ENCODE measurements around the gene CYP4F3.
"Not testable (repeated sequence)": the region's sequence is repeated elsewhere in the genome, so short reads cannot be mapped to it uniquely, and the experiment has no call there.

The CYP4F3 gene

DNA sequence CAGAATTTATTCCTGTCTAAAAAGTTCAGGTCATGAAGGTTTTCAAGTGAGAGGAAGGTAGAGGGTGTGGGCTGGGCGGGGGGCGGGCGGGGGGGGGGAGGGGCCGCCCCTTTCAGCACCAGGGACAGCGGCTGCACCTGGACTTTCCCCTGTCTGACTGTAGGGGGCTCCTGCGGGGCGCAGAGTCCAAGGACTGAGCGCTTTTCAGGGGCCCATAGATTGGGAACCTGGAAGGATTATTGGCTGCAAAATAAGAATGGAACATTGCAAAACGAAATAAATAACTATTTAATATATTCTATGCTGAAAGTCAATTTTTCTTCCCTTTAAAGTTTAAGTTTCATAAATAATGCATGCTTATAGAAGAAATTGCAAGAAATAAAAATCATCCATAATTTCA is 8.9 kb upstream of the CYP4F3 start:
- no peak for DNase-seq

DNA sequence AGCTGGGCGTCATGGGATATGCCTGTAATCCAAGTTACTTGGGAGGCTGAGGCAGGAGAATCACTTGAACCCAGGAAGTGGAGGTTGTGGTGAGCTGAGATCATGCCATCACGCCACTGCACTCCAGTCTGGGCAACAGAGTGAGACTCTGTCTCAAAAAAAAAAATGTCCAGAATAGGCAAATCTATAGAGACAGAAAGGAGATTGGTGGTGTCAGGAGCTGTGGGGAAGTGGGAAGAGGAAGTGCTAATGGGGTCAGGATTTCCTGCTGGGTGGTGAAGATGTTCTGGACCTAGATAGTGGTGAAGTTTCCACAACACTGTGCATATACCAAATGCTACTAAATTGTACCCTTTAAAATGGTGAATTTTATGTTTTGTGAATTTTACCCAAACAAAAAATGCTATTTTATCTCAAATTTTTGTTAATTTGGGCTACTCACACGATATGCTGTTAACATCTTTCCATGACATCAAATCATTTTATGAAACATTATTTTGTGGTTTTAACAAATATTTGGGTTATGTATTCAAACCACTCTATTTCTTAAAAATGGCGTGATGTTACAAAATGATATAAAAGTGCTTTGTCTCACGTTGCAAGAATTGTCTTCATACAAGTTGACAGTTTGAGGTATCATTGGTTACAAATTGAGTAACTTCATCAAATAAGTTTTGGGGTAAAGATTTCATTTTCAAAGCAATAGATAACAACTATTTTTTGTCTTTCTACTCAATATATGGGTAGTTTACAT is 7.4 kb upstream of the CYP4F3 start:
- DNase-seq: no peak

GRCh38 chr19:15634105-15634504 is 6.6 kb upstream of the CYP4F3 start:
- DNase-seq: no peak

DNA sequence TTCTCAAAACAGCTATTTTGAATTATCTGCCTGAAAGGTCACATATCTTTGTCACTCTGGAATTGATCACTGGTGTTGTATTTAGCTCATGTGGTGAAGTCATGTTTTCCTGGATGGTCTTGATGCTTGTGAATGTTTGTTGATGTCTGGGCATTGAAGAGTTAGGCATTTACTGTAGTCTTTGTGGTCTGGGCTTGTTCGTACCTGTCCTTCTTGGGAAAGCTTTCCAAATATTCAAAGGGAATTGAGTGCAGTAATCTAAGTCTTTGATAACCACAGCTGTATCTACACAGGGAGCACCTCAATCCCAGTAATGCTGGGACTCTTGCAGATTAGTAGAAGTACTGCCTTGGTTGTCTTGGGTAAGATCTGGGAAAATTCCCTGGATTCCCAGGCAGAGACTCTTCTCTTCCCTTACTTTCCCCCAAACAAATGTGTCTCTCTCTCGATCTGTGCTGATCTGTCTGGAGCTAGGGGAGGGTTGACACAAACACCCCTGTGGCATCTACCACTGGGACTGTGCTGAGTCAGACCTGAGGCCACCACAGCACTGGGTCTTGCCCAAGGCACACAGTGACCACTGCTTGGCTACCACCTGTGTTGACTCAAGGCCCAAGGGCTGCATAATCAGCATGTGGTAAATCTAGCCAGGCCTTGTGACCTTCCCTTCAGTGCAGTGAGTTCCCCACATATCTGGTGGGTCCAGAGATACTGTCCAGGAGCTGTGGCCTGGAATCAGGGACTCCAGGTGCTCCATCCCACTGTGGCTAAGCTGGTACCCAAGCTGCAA is 5.5 kb upstream of the CYP4F3 start:
- DNase-seq: no peak

- peak; percentile 12 to 25 for DNase-seq
These were observed 4.7 kb upstream of the CYP4F3 start for GRCh38 chr19:15636026-15636425.

GRCh38 chr19:15639596-15639995 is 1.1 kb upstream of the CYP4F3 start:
- DNase-seq: no peak

GRCh38 chr19:15640904-15641597 is 354 bp downstream of the CYP4F3 start:
- no peak for DNase-seq

DNA sequence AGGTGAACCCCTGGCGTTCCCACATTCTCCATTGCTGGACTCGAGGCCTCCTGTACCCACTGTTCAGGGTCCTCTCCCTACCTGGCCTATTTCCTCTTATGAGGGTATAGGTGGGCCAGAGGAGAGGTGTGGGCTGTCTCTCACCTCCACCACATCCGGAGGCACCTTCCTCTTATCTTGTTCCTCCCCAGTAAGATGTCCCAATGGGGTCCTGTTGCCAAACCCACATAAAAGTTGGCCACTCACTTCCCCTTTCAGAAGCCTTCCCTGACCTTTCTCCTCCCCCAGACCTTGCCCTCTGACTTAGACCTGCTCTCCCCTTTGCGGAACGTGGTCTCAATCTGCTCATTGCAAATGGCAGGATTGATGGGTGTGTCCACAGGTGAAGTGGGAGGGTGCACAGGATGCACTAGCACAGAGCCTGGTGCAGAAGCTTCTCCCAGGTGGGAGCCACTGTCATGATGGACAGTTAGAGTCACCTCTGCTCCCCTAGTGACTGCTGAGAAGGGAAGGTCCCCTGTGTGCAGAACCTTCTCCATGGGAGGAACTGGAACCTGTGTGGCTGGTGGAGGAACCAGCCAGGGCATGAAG is 1.3 kb downstream of the CYP4F3 start:
- DNase-seq: no peak

- no peak for DNase-seq
These were observed 2.1 kb downstream of the CYP4F3 start for GRCh38 chr19:15642807-15643206.

- no peak for DNase-seq
These were observed 2.7 kb downstream of the CYP4F3 start for GRCh38 chr19:15643387-15643786.

DNA sequence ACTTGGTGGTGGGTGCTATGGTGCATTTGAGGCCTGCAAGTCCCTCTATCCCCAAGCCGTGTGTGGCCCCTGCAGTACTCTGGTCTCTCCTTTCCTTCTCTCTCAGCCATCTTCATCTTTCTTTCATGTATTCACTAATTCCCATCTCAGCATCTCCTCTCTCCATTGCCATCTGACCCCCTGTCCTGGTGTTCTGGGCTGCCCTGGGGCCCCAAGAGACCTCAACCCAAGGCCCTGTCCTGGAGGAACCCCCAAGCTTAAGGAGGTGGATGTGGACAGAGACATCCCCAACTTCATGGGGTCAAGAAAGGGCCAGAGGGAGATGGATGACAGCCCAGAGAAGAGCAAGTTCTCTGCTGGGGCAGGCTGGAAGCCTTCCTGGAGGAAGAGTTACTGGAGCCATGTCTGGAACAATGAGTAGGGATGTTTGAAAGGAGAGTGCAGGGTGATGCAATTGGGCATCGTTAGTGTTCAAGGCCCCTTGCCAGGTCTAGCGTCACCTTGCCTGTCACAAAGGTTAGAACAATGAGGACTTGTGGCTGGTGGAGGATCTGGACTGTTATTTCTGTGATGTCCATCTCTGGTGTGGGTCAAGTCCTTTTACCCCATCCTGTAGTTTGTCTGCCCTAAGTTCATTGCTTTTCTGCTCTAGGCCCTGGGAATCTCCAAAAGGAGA is 3.5 kb downstream of the CYP4F3 start:
- no peak for DNase-seq

DNA sequence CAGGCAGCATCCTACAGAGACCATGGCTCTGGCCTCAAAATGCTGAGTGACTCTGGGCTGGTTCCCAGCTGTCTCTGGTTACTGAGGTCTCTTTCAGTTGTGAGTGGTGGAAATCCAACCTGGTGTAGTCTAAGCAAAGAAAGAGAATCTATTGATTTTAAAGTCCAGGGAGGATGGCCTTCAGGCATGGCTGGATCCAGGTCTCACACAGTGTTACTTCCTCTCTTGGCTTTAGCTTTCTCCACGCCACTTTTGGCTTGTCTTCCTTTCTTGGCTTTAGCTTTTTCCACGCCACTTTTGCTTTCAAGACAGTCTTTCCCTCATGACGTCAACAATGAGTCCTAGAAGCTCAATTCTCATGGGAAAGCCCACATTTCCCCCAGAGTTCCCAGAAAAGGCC is 4.1 kb downstream of the CYP4F3 start:
- no peak for DNase-seq

- no peak for DNase-seq
These were observed 8.8 kb downstream of the CYP4F3 start for GRCh38 chr19:15649526-15649925.

DNA sequence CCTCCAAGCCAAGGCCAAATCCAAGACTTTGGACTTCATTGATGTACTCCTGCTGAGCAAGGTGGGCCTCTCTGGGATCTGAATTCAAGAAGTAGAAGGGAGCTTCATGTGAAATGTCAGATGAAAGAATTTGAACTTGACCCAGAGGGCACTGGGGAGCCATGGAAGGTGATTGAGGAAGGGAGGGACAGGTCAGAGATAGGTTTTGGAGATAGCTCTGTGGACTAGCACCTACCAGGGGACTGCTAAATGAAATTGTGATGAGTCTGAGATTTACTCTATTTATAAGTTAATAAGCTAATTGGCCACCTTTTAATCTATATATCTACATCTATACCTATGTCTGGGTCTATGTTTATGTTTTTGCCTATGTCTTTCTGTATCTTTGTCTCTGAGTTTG is 9.4 kb downstream of the CYP4F3 start:
- DNase-seq: not testable (repeated sequence)

DNA sequence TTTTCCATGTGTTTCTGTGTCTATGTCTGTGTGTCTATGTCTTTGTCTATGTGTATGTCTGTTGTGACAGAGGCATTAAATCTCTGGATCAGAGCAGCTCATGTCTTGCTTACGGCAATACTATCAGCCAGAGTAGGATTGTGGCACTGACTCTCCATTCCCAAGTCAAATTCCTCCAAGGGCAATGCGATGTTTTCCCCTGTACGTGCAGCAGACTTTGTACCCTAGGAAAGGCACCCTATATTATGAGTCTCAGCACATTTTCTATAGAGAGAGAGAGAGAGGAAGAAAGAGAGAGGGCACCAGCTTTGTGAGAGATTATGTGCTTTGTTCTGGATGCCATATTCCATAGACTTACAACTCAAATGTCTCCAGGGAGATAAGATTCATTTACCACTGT is 11.1 kb downstream of the CYP4F3 start:
- DNase-seq: no peak

DNA sequence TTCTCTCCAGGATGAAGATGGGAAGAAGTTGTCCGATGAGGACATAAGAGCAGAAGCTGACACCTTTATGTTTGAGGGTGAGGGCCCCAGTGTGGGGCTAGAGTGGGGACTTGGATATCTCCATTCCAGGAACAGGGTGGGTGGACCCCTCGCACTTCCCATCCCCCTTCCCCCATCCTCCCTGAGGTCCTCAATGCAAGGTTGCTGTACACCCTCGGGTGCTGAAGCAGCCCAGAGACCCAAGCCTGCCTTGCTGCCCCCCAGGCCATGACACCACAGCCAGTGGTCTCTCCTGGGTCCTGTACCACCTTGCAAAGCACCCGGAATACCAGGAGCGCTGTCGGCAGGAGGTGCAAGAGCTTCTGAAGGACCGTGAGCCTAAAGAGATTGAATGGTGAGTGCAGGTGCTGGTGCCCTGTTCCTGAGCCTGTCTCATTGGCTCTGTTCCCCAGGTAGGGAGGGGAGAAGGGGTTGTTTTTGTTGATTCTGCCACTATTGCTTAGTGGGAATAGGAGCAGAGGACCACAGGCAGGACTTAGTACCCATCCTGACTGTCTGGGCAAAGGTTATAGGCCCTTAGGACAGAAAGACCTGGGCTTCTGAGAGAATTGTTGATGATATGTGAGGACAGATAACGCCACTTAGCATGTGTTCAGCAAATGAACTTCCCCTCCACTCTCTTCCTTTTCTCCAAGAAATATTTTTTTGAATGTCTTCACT is 12.0 kb downstream of the CYP4F3 start:
- DNase-seq: no peak

GRCh38 chr19:15656467-15656866 is 15.8 kb downstream of the CYP4F3 start:
- no peak for DNase-seq

DNA sequence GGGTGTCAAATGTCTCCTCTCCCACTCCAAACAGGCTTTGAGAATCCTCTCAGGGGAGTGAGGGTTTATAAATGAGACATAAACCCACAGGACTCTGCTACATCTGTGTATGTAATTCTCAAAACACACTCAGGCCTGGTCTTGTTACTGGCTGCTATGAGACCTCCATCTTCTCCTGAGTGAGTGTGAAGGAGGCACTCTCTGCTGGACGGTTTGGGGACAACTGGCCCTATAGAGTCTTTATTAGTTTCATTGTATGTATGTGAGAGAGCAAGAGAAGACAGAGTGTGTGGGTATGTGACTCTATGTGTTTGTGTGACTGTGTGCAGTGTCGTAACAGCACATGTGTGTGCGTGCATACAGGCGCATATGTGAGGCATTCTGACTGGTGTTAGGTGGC is 22.6 kb downstream of the CYP4F3 start:
- DNase-seq: no peak

DNA sequence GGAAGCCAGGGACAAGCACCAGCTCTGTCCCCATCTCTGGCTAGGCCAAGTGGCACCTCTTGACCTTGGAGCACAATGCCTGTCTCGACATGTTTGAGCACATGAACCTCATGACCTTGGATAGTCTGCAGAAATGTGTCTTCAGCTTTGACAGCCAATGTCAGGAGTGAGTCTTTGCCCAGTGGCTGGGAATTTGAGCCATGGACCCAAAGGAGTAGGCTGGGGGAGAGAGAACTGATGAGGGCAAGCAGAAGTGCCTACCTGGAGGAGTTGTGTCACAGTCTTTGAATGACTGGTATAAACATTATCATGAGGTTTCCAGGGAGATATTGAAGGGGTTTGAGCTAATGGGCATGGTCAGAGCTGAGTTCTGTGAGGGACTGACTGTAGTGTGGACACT is 25.5 kb downstream of the CYP4F3 start:
- DNase-seq: no peak

DNA sequence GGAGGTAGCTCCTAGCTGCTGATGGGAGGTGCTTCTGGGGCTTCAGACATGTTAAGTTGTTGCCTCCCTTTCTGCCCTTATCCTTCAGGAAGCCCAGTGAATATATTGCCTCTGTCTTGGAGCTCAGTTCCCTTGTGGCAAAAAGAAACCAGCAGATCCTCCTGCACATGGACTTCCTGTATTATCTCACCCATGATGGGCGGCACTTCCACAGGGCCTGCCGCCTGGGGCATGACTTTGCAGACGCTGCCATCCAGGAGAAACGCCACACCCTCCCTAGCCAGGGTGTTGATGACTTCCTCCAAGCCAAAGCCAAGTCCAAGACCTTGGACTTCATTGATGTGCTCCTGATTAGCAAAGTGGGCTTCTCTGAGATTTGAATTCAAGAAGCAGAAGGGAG is 26.2 kb downstream of the CYP4F3 start:
- DNase-seq: no peak

DNA sequence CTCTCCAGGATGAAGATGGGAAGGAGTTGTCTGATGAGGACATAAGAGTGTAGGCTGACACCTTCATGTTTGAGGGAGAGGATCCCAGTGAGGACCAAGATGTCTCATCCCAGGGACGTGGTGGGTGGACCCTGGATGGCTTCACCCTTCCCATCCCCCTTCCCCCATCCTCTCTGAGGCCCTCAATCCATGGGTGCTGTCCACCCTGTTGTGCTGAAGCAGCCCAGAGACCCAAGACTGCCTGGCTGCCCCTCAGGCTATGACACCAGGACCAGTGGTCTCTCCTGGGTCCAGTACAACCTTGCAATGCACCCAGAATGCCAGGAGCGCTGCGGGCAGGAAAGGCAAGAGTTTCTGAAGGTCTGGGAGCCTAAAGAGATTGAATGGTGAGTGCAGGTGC is 28.7 kb downstream of the CYP4F3 start:
- DNase-seq: no peak

DNA sequence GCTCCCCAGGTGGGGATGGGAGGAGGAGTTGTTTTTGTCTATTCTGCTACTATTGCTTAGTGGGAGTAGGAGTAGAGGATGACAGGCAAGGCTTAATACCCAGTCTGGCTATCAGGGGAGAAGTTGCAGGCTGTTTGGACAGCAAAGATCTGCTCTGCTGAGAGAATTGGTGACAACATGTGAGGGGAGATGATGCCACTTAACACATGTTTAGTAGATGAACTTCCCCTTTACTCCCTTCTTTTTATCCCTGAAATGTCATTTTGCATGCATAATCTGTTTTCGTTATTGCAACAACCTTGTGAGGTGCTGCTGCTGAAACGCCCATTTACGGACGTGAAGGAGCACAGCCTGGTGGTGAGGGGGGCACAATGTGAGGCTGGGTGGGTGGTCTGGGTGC is 29.2 kb downstream of the CYP4F3 start:
- no peak for DNase-seq
